GM12865 (cell line): ENCODE data around the gene GDE1.

Experiments used
- DNase-seq: peaks from one replicate; pipeline ENCODE4 v3.0.0; 2010; ENCODE audit warnings: low read depth
- H3K4me3 ChIP-seq: 2 replicates; pipeline ENCODE4 v1.5.1; 2011; ENCODE audit warnings: mild to moderate bottlenecking, low read depth, low read length, control low read depth
- CTCF ChIP-seq: IDR thresholded peaks from 2 replicates; pipeline ENCODE4 v1.5.1; 2011; ENCODE audit warnings: low read length, control low read depth, low read depth, inconsistent platforms; ENCODE audit not compliant: insufficient read depth; ENCODE audit errors: missing control alignments

The GDE1 gene

GRCh38 chr16:19540241-19540970 is 18.5 kb upstream of the GDE1 start:
- no peak for DNase-seq
- TF ChIP-seq CTCF: no peak
- H3K4me3 ChIP-seq: no peak overlapping the region

GRCh38 chr16:19532601-19533000 is 10.7 kb upstream of the GDE1 start:
- no peak overlapping the region for H3K4me3 ChIP-seq
- TF ChIP-seq CTCF: no peak
- DNase-seq: no peak

- DNase-seq: no peak
- no peak for TF ChIP-seq CTCF
- H3K4me3 ChIP-seq: no peak overlapping the region
Observed at GRCh38 chr16:19528666-19529065, 6.8 kb upstream of the GDE1 start.

GRCh38 chr16:19527161-19527560 is 5.3 kb upstream of the GDE1 start:
- no peak overlapping the region for H3K4me3 ChIP-seq
- no peak for DNase-seq
- no peak for TF ChIP-seq CTCF

GRCh38 chr16:19525385-19525723 is 3.5 kb upstream of the GDE1 start:
- TF ChIP-seq CTCF: no peak
- DNase-seq: no peak
- H3K4me3 ChIP-seq: peak overlapping the region; percentile 84

GRCh38 chr16:19524616-19525384 is 2.9 kb upstream of the GDE1 start:
- H3K4me3 ChIP-seq: peak overlapping the region; percentile 84
- TF ChIP-seq CTCF: no peak
- DNase-seq: peak; percentile 46

GRCh38 chr16:19524356-19524615 is 2.4 kb upstream of the GDE1 start:
- TF ChIP-seq CTCF: no peak
- H3K4me3 ChIP-seq: peak overlapping the region; percentile 84
- DNase-seq: no peak
